Measurements from ENCODE around the gene ATXN1.

Gene ATXN1

DNA sequence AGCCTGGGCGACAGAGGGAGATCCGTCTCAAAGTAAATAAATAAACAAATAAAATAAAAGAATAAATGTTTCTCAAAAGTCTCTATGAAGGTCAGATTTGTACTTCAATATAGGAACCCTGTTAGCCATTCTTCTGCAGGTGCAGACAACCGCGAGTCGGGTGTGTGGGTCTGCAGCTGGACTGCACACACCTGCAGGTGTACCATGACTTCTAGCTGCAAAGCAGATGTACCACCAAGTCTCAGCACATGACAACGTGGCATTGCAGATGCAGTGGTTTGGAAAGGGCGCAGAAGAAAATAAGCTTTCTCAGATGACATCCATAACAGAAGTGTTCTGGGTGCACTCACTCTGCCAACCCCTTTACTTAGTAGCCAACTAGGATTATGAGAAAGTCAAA is 239.7 kb downstream of the ATXN1 start:
- H4K20me1 ChIP-seq (ENCODE audit: insufficient read depth): no peaks in the 10 kb centered on the region
- H3K79me2 ChIP-seq (ENCODE audit: insufficient read depth, low read depth): no peaks in the 10 kb centered on the region
- no peak overlapping the region for H3K4me3 ChIP-seq (IDR thresholded peaks at IDR 0.05; ENCODE audit: insufficient read depth, low read depth, low read length)
- no peak overlapping the region for H3K9ac ChIP-seq
- TF ChIP-seq, protein P1, sequence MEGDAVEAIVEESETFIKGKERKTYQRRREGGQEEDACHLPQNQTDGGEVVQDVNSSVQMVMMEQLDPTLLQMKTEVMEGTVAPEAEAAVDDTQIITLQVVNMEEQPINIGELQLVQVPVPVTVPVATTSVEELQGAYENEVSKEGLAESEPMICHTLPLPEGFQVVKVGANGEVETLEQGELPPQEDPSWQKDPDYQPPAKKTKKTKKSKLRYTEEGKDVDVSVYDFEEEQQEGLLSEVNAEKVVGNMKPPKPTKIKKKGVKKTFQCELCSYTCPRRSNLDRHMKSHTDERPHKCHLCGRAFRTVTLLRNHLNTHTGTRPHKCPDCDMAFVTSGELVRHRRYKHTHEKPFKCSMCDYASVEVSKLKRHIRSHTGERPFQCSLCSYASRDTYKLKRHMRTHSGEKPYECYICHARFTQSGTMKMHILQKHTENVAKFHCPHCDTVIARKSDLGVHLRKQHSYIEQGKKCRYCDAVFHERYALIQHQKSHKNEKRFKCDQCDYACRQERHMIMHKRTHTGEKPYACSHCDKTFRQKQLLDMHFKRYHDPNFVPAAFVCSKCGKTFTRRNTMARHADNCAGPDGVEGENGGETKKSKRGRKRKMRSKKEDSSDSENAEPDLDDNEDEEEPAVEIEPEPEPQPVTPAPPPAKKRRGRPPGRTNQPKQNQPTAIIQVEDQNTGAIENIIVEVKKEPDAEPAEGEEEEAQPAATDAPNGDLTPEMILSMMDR (conservative IDR thresholded peaks at IDR 0.05; ENCODE audit: low read depth, low read length): no peak
- H2AFZ ChIP-seq (ENCODE audit: low read depth): no peak overlapping the region
- H3K4me1 ChIP-seq (ENCODE audit: low read depth, poor library complexity, severe bottlenecking): peaks cover 70% of the 10 kb centered on the region
- no peaks in the 10 kb centered on the region for H3K27me3 ChIP-seq (ENCODE audit: insufficient read depth, low read depth)
- peak overlapping the region; percentile 85 for H3K4me2 ChIP-seq
- H3K36me3 ChIP-seq (ENCODE audit: insufficient read depth): no peaks in the 10 kb centered on the region
- peak overlapping the region; percentile 91 for H3K27ac ChIP-seq

DNA sequence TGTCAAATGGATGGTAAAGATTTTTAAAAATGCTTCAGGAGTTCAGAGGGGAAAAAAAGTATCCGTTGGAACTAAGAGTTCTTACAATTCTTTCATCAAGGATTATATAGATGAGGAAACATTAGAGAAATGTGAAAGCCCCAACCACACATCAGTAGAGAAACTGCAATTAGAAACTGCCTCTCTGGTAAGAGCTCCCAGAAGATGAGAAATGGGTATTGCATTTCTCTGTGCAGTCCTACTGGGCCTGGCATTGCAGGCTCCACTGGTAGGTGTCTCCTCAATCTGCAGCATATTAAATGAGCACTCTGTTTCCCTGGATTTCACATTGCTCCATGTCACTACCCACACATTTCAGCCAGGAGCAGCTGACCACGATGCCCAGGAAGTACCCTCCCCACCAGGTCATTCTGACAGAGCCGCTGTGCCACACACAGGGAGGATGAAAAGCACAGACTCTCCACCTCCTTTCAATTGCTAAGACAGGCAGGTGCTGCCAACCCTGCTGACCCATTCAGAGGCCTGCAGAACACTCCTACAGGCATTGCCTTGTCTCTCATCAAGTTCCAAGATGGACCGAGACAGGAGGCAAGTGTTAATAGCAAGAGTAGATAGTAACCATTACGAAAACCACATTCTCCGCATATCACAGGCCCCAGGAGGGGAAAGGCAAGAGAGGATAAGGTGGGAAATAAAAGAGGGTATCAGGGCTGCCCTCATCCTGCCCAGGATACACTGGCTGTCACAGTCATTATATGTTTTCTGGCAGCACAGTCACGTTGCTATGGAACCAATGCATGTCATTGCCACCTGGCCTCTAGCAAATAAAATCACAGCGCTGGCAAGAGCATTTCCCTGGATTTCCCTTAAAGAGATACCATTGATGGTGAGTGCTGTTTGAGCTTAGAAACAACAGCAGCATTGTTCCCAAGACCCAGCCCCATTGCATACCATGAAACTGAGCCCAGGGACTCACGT is 241.7 kb downstream of the ATXN1 start:
- TF ChIP-seq, protein P1 (conservative IDR thresholded peaks at IDR 0.05; ENCODE audit: low read depth, low read length): no peak
- Histone ChIP-seq H3K36me3 (ENCODE audit: insufficient read depth) (no peaks in the 10 kb centered on the region), H3K27me3 (ENCODE audit: insufficient read depth, low read depth) (no peaks in the 10 kb centered on the region), H3K4me1 (ENCODE audit: low read depth, poor library complexity, severe bottlenecking) (peaks cover 90% of the 10 kb centered on the region), H4K20me1 (ENCODE audit: insufficient read depth) (no peaks in the 10 kb centered on the region), H3K79me2 (ENCODE audit: insufficient read depth, low read depth) (no peaks in the 10 kb centered on the region), H3K27ac (peak overlapping the region; percentile 91), H3K9ac (peak overlapping the region; percentile 52; the same call in 1 of the 2 replicates), H3K4me3 (IDR thresholded peaks at IDR 0.05; ENCODE audit: insufficient read depth, low read depth, low read length) (no peak overlapping the region), H3K4me2 (peak overlapping the region; percentile 85), H2AFZ (ENCODE audit: low read depth) (no peak overlapping the region)

DNA sequence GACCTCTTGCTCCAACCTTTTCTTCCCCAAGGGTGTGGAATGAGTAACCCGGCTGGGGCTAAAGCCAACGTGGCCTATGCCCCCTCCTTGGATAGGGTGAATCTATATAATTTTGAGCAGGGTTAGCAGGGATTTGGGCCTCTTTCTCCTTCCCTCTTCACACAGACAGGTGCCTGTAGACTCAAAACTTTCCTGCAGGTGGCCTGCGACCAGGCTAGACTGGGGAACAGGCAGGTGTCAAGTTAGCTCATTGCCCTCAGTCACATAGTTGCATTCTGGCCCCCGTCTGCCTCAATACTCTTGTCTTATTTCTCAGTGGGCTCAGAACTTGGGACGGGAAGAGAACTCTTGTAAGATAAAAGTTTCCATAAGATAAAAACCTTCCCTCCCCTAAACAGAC is 243.0 kb downstream of the ATXN1 start:
- Histone ChIP-seq H3K36me3 (ENCODE audit: insufficient read depth) (no peaks in the 10 kb centered on the region), H3K27ac (peak overlapping the region; percentile 91), H3K4me3 (IDR thresholded peaks at IDR 0.05; ENCODE audit: insufficient read depth, low read depth, low read length) (no peak overlapping the region), H3K27me3 (ENCODE audit: insufficient read depth, low read depth) (no peaks in the 10 kb centered on the region), H3K9ac (0 out of 2 replicates have a peak overlapping the region, but pooled peaks have one; percentile 6), H2AFZ (ENCODE audit: low read depth) (no peak overlapping the region), H4K20me1 (ENCODE audit: insufficient read depth) (no peaks in the 10 kb centered on the region), H3K79me2 (ENCODE audit: insufficient read depth, low read depth) (no peaks in the 10 kb centered on the region), H3K4me1 (ENCODE audit: low read depth, poor library complexity, severe bottlenecking) (peaks cover 100% of the 10 kb centered on the region), H3K4me2 (peak overlapping the region; percentile 85)
- TF ChIP-seq, protein P1 (conservative IDR thresholded peaks at IDR 0.05; ENCODE audit: low read depth, low read length): peak; percentile 33; the same call in 1 of the 2 replicates

DNA sequence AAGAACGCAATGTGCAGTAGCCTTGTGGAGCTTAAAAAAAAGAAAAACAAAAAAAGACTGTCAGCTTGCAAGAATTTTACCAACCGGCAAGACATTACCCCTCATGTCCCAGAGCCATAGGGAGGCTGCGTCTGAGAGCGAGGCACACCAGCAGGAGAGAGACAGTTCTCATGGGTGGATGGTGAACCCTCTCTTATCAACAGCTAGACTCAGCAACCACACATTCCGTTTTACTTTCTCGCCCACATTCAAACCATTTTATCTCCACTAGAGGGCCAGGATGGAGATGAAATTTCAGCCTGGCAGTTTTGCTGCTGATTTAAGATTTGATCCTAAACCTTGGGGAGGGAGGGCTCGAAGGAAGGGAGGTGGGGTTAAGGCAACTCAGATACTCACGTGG is 247.0 kb downstream of the ATXN1 start:
- no peaks in the 10 kb centered on the region for H4K20me1 ChIP-seq (ENCODE audit: insufficient read depth)
- TF ChIP-seq, protein P1 (conservative IDR thresholded peaks at IDR 0.05; ENCODE audit: low read depth, low read length): peak; percentile 66
- no peaks in the 10 kb centered on the region for H3K27me3 ChIP-seq (ENCODE audit: insufficient read depth, low read depth)
- H3K36me3 ChIP-seq (ENCODE audit: insufficient read depth): no peaks in the 10 kb centered on the region
- H3K79me2 ChIP-seq (ENCODE audit: insufficient read depth, low read depth): no peaks in the 10 kb centered on the region
- H2AFZ ChIP-seq (ENCODE audit: low read depth): no peak overlapping the region
- peaks cover 96% of the 10 kb centered on the region for H3K4me1 ChIP-seq (ENCODE audit: low read depth, poor library complexity, severe bottlenecking)
- no peak overlapping the region for H3K9ac ChIP-seq
- no peak overlapping the region; the same call in 1 of the 2 replicates for H3K27ac ChIP-seq
- peak overlapping the region; percentile 83 for H3K4me2 ChIP-seq
- H3K4me3 ChIP-seq (IDR thresholded peaks at IDR 0.05; ENCODE audit: insufficient read depth, low read depth, low read length): no peak overlapping the region

All from KMS-11 (cell line).